Measurements from ENCODE around the gene MEIS1.

MEIS1 gene

DNA sequence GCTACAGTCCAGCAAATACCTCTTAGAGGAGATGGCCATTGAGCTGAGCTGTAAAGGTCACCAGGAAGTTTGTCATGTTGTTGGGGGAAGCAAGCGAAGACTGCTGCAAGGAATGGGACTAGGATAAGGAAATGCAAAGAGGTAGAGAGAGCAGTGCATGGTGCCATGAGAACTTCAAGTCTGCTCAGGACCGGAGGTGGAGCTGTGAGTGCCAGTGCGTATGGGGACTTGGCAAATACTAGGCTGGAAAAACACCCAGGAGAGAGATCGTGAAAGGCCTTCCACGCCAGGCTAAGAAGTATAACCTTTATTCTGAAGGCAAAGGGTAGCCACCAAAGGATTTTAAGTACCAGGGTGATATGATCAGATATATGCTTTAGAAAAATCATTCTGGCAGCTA lies 71.3 kb downstream of the MEIS1 start:
- DNase-seq (ENCODE audit: low read depth in 2 of 3, low spot score in 2 of 3): no peak

DNA sequence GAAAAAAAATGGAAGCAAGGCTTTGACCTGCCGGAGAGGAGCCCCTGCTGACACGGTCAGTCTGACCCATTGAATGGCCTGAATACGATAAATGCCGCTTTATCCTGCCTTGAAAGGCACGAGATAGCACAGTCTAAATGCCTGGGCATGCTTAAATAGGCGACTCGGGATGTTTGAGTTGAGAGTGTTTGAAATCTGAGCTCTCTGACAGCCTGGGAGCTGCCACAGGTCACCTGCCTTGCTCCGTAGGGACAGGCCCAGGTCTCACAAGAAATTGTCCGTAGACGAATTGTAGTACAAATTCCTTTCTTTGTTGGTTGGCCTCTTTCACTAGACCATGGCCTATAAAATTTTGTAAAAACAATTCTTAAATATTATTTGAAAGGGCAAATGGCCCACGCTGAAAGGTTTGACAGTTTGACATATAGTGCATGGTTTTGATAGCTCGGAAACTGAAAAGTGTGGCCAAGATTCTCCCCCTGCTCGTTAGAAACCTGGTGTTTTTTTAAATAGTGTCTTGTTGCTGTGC lies 72.8 kb downstream of the MEIS1 start:
- no peak for DNase-seq (ENCODE audit: low read depth in 2 of 3, low spot score in 2 of 3)

DNA sequence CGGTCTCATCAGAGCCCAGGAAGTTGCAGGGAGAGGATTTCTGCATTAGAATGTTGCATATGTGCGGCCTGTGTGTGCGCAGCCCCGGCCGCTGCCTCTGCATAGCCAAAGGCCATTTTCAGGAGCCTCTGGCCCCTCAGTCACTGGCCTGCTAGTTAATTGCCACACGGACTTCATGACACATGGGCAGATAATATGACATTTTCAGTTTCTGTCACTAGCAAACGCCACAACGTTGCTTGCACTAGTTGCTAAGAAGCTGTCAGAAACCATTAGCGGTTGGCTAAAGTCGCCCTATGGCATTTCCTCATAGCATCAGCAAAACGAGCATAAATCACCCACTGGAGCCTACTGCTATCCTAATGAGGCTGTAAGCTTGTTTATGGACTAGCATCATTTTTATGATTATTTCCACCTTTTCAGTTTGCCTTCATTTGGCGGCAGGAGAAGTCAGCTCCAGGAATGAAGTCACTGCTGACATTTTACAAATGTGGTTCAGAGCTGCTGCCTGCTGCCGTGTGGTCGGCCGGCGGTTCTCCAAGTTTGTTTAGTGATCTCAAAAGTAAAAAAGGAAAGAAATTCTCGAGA lies 73.7 kb downstream of the MEIS1 start:
- no peak for DNase-seq (ENCODE audit: low read depth in 2 of 3, low spot score in 2 of 3)

DNA sequence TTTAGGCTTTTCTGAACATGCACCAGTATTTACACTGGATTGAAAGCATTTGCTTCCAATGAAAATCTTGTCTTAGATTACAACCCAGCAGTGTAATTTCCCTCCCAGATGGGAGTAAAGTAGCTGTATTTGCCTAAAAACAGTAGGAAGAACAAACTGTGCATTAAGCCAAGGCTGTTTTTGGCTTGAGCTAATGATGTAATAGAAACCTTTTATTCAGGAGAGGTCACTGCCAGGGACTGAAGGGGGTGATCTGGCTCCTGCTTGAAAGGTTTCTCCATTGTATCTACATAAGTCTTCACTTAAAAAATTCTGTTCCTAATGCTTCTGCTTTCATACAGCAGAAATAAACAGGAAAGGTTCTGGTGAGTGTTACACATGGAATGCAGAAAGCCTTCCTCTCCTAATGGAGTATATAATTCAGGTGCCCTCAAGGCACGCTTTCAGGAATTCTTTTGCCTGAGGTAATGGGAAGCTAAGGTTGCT lies 74.4 kb downstream of the MEIS1 start:
- DNase-seq (ENCODE audit: low read depth in 2 of 3, low spot score in 2 of 3): no peak

DNA sequence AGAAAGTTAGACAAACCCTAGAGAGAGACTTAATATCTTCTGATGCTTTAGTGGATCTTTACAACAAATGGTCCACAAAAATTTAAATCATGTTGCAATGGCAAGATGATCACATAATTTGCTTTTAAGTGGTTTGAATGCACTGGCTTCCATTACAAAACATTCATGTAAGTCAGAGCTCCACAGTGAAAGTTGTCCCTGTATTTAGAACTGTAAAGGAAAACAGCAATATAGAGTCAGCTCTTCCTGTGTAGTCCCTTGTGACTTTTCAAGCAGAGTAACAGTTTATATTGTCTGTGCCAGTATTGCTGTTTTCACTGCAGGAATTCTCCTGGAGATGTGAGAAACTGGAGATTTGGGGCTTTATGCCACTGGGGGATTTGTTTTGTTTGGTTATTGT lies 77.7 kb downstream of the MEIS1 start:
- DNase-seq (ENCODE audit: low read depth in 2 of 3, low spot score in 2 of 3): no peak

DNA sequence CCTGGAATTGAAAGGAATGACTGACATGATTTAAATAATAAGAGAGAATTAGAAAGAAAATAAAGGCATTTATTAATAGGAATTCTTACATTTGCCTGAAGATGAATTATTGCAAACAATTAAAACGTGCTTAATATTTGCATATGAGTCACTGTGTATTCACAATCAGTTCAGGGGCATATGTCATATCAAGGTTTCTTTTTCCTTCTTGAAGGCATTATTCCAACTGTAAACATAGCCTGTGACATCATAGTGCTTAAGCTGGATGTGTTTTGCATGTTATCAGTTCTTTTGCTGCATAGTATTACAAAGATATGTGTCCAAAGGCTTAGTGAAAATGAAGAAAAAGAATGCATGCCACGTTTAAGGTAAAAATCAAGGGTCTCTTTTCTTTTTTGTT lies 80.8 kb downstream of the MEIS1 start:
- no peak for DNase-seq (ENCODE audit: low read depth in 2 of 3, low spot score in 2 of 3)

DNA sequence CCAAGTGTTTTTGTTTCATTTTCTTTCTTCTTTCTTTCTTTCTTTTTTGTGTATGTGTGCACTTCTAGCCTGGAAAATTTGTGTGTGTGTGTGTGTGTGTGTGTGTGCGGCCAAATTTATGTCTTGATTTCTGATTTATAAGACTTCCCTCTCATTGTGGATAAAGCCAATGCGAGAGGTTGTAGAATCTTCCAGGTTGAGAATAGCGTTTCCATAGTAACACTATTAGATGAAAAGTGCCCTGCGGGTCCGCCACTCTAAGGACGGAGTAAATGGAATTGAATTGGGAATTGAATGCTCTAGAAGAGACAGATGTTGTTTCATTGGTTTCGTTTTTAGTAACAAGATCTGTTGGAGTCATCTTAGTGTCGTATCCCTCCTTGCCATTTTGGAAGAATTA lies 81.6 kb downstream of the MEIS1 start:
- DNase-seq (ENCODE audit: low read depth in 2 of 3, low spot score in 2 of 3): no peak

DNA sequence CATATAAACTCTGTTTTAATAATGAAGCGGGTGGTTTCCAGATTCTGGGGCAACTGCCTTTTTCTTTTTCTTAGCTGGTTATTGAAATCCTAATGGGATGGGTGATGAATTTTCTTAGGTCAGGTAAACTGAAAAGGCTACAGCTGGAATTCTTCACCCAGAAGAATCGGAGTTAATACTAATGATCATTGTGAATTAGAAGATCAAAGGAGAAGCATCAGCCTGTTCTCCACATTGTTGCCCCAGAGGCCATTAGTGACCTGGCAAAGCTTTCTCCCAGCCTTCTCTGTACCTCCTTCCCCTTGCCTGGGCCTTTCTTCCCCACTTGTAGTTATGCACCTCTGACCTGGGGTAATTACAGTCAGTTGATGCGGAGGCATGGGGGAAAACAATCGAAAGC lies 82.8 kb downstream of the MEIS1 start:
- DNase-seq (ENCODE audit: low read depth in 2 of 3, low spot score in 2 of 3): no peak

DNA sequence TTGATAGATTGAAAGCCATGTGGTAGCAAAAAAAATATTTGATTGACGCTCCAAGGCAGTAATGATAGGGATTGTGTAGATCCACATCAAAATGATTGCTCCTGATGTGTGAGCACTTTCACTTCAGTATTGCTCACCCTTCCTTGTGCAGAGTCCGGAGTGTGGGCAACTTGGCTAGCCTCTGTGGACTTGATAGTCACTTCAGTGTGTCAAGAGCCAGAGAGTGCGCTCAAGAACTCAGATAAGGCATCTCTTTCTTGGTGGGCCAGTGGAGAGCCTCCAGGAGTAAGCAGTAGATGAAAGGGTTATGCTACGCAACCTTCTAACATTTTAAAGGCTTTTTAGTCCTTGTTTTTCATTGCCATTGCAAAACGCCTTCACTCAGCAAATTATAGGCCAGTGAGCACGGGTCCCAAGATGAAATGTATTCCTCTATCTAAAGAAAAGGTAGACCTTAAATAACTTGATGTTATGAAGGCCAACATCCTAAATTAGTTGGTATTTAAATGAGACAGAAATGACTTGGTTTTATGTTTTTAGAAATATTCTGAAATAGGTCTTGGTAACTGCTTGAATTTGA lies 84.4 kb downstream of the MEIS1 start:
- DNase-seq (ENCODE audit: low read depth in 2 of 3, low spot score in 2 of 3): no peak

DNA sequence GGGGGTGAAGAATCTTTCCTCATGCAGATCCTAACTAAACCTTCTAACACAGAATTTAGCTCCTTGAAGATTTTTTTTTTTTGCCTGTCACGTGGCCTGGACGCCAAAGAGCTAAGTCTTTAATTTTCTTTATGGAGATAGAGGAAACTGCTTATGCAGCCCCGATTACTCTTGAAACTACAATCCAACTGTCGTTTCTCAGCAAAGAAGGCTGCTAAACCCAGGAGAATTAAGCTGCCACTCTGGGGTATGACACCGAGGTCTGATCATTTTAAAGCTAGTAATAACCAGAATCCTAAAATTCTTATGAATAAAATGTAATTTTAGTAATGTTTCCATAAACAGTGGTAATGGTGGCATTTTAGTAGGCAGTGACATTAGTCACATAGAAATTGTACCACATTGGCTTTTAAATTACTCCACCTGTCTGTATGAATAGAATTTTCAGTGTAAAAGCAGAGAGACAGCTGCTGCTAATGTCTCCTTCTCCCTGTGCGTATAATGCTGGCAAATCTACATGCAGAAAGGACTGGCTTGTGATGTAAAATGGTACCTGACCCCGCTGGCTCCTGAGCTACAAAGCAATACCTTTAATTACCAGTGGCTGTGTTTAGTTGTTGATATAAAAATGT lies 86.5 kb downstream of the MEIS1 start:
- DNase-seq (ENCODE audit: low read depth in 2 of 3, low spot score in 2 of 3): no peak

DNA sequence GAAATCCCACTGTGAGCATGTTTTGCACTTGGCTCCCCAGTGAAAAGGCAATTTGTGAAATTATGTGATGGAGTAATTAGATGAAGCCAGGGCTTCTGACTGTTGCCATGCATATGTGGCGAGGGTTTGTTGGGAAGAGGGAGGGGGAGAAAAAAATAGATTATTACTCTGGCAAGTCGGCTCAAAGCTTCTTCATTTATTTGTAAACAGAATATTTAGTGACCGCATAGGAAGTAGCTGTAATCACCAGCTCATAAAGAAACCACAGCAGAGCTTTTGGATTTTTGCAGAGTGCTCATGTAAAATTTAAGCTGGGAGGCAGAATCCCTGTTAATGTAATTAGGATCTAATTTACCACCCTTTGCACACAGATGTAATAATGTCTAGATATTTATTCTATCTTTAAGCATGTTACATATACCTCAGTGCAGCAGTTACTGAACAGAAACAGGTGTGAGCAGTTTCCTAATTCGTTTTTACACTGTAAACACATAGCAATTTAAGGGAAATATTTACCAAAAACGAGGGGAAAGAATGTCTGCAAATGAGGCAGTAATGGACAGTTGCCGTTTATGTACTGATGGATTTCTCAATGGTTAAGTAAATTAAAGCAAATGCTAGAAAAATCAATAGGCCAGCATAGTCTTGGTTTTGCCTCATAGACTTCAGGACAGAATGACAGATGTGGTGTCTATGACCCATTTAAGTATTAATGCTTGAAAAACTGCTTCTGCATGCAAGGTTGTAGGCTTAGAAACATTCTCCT lies 87.9 kb downstream of the MEIS1 start:
- DNase-seq (ENCODE audit: low read depth in 2 of 3, low spot score in 2 of 3): no peak

DNA sequence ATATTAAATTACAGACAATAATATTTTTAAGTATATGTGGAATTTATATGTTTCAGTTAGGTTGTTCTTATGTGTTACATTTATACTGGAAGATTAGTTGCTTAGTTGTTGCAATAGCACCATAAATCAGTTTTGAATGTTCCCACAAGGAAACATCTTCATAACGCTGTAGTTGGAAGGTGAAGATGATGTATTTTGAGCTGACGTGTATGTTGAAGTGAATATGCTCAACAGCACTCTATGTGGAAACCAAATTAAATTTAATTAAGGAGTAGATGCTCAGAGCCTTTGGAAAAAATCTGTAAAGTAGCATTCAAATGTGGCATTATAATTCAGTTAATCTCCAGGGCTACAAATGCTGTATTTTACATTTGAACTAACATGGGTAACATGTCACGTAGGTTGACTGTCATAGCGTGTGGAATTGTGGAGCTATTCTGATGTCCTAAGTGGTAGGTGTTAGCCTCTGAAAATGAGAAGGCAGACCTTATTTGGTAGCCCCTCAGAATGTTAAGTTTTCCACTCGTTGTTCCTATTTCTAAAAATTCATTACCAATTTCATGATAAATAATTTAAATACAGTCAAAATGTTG lies 88.5 kb downstream of the MEIS1 start:
- no peak for DNase-seq (ENCODE audit: low read depth in 2 of 3, low spot score in 2 of 3)

DNA sequence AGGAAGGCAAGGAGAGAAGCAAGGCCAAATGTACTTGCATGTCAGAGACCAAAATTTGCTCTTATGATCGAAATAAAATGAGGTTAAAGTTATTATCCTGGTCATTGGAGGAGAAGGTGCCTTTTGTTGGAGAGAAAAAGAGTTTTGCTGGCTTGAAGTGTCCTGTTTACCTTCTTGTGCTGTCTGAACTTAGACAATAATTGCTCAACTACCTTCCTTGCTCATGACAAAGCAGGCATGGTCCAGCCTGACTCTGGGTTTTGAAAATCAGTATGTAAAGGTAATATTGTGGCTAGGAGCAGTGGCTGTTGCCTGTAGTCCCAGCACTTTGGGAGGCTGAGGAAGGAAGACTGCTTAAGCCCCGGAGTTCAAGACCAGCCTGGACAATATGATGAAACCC lies 89.1 kb downstream of the MEIS1 start:
- no peak for DNase-seq (ENCODE audit: low read depth in 2 of 3, low spot score in 2 of 3)

DNA sequence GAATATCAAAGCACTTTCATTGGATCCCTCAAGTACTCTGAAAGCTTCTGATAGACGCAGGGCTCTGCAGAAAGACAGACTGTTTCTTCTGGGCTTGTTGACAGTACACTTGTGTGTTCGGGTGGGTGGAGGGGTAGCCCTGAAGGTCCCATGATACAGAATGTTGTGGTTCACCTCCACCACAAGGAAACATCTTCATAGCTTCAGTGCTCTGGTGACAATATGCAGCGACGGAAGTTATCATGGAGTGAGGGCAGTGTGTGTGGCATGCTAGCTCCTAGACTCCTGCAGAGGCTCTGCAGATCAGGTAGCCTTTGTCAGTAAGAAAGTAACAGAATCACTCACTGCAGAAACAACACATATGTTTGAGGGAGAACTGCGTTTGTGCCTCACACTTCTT lies 90.7 kb downstream of the MEIS1 start:
- DNase-seq (ENCODE audit: low read depth in 2 of 3, low spot score in 2 of 3): no peak

DNA sequence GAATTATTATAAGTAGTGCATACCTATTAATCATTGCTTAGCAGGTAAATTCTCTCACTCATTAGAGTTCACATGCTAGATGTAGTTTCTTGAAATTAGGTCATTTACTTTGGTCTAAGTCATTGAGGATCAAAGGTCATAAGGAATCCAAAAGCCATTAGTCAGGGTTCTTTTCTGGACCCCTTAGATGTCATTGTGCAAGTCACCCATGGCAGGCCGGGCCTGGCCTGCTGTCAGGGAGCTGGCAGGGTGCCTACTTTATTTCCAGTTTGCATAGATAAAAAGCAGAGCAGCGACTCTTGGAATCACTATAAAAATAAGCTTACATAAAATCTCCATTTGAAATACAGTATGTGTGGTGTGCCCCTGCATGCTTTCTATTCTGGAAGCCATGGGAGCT lies 91.3 kb downstream of the MEIS1 start:
- DNase-seq (ENCODE audit: low read depth in 2 of 3, low spot score in 2 of 3): no peak

DNA sequence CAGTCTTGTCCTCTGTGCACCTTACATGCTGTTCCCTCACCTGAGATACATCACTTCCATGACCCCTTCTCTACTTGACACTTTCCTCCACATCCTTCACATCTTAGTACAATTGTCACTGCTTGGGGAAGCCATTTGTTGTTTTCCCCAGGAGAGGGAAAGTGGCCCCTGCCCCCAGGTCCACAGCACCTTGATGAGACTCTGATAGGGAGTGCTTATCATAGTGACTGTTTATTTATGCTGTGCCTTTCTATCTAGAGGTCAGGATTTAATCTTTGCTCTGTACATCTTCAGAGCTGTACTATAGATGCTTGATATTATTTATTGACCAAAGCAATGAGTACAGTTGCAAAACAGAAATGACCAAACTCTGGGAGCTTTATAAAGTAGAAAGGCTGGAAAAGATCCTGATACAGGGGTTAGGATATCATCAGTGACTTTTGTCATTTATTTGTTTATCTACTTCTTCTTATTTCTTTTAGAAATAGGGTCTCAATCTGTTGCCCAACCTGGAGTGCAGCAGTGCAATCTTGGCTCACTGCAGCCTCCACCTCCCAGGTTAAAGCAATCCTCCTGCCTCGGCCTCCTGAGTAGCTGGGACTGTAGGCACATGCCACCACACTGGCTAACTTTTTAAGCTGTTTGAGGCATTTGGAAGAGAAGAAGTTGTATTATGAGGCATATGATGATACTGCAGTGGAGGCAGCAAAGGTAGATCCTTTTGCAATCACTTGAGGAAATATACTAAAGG lies 94.2 kb downstream of the MEIS1 start:
- DNase-seq (ENCODE audit: low read depth in 2 of 3, low spot score in 2 of 3): no peak

DNA sequence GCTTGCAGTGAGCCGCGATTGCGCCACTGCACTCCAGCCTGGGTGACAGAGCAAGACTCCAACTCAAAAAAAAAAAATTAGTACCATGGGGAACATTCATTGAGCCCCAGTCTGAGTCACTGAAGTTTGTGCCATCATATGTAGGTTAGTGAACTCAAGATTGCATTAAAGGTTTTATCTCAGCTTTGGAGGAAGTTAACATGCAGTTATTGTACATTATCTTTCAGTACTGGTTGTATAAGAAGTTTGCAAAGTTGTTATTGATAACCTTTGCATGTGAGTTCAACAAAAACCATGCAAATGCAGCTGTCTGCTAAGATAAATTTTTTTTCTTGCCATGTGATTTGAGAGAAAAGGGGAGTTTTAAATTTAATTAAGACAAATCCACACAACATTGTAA lies 95.7 kb downstream of the MEIS1 start:
- no peak for DNase-seq (ENCODE audit: low read depth in 2 of 3, low spot score in 2 of 3)

DNA sequence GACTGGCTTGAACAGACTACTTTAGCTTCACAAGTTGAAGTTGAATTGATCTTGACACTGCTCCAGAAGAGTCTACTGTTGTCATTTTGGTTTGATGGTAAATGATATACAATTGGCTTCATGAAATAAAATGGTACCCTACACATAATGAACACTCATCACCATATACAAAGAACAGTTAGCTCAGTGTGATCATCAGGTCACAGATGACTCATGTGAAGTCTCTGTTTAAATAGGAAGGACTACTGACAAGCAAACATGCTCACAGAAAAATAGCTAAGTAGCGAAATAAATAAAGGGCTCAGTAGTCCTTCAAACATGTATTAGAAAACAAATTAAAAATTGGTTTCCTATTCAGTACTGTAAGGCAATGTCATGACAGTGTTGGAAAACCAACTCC lies 96.2 kb downstream of the MEIS1 start:
- DNase-seq (ENCODE audit: low read depth in 2 of 3, low spot score in 2 of 3): no peak

DNA sequence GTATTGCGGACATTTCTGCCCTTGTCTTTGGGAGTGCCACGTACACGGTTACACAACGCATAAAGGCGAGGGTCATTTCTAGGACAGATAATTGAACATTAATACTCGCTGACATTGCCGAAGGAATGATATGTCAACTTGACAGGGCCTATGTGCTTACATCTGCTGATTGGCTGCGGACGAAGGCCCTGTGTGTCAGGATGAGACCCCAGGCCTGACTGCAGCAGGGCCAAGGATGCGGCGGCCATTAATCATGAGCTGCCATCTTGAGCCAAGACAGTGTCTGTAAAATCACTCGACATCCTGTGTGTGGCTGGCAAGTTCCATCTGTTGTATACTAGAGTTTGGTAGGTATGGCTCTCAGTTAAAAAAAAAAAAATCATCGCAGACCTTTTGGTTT lies 96.6 kb downstream of the MEIS1 start:
- no peak for DNase-seq (ENCODE audit: low read depth in 2 of 3, low spot score in 2 of 3)

DNA sequence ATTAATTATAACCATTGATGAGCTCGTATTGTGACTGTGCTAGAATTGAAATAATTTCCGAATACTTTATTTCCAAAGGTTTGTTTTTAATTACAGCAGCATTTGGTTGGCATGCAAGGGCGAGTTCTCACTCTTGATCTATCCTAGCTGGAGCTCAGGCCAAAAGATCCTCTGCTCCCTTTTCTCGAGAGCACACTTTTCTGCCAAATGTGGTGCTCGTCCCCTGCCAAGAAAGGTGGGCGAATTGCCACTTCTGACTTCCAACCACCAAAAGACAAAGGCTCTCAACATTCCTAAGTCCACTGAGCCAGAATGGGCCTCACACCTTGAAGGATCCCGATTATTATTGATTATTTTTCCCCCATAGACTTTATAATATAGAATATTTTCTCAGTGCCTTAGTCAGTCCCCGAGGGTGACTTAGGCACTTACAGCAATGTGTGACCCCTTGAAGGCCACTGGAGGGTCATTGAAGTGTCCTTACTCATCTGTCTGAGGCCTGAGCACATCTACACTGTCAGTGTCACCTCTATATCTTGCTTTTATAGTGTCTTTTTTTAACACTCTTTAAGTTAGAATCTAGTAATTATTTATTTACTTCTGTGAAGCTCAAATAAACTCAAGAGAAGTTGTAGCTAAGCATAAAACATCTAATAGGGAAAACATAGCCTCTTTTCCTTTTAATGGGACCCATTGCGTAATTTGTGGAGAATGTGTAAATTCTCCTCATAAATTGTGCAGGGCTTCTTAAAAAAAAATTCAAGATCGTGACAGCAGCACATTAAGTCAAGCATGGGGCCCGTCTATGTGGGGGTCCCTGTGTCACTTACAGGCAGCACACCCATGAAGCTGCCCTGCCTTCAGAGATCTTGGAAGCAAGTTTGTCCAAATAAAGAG lies 98.3 kb downstream of the MEIS1 start:
- DNase-seq (ENCODE audit: low read depth in 2 of 3, low spot score in 2 of 3): no peak

Measured in activated CD8-positive, alpha-beta memory T cell treated with anti-CD3 and anti-CD28 coated beads for 48 hours (primary cell).